CD14-positive monocyte (primary cell): ENCODE results near the gene APOL4. TPM values are rescaled to one million over a fixed set of nuclear protein-coding genes. Genes with fewer than 3 reads are reported as not detected.
A peak's percentile ranks its signal among the peaks of the same experiment; 100 is the strongest.

Source experiments
- DNase-seq, 3 donors: peaks; one replicate each; pipeline ENCODE4 v3.0.0-alpha.2; 2011 to 2022
- H2AFZ ChIP-seq: 2 replicates; pipeline ENCODE4 v1.6.0; 2012; ENCODE audit warnings: mild to moderate bottlenecking, low read depth, low read length, inconsistent platforms; ENCODE audit not compliant: insufficient read depth, poor library complexity, severe bottlenecking
- H3K27ac ChIP-seq, 2 donors: 1 replicate in 1 of 2; 2 replicates in 1 of 2; pipeline ENCODE4 v1.5.1; 2012 to 2013; ENCODE audit warnings: low read length in 2 of 2, control low read depth in 1 of 2, inconsistent platforms in 1 of 2, low read depth in 1 of 2, mild to moderate bottlenecking in 1 of 2
- H3K27me3 ChIP-seq, 2 donors: one replicate each; pipeline versions ENCODE4 v1.6.0 to v1.6.1; 2011 to 2013; ENCODE audit warnings: low read length in 2 of 2; ENCODE audit not compliant: control insufficient read depth in 2 of 2, insufficient read depth in 2 of 2
- H3K36me3 ChIP-seq, 2 donors: replicated peaks in 1 of 2; 1 replicate in 1 of 2; 2 replicates in 1 of 2; pipeline versions ENCODE4 v1.5.1 to v1.6.1; 2012 to 2013; ENCODE audit warnings: low read length in 2 of 2, control low read depth in 1 of 2, inconsistent platforms in 1 of 2, mild to moderate bottlenecking in 1 of 2; ENCODE audit not compliant: insufficient read depth in 2 of 2, control insufficient read depth in 1 of 2
- H3K4me1 ChIP-seq, 2 donors: 1 replicate in 1 of 2; 2 replicates in 1 of 2; pipeline versions ENCODE4 v1.5.1 to v1.6.1; 2012 to 2013; ENCODE audit warnings: low read length in 2 of 2, control low read depth in 1 of 2, inconsistent platforms in 1 of 2, mild to moderate bottlenecking in 1 of 2, moderate library complexity in 1 of 2; ENCODE audit not compliant: insufficient read depth in 2 of 2, control insufficient read depth in 1 of 2
- H3K4me2 ChIP-seq: replicated peaks from 2 replicates; pipeline ENCODE3; 2012; ENCODE audit warnings: low read length, moderate library complexity, mild to moderate bottlenecking; ENCODE audit not compliant: poor library complexity, severe bottlenecking; ENCODE audit errors: extremely low read depth
- H3K4me3 ChIP-seq, 3 experiments: fragments of 200-600 bp in 1 of 3; sonication (generic) in 1 of 3; replicated peaks in 1 of 3; 1 replicate in 2 of 3; 2 replicates in 1 of 3; pipeline ENCODE4 v1.5.1; 2011 to 2013; ENCODE audit warnings: low read length in 3 of 3, mild to moderate bottlenecking in 3 of 3, control low read depth in 2 of 3, low read depth in 2 of 3, inconsistent platforms in 1 of 3, moderate library complexity in 1 of 3
- H3K79me2 ChIP-seq: 2 replicates; pipeline ENCODE4 v1.6.0; 2012; ENCODE audit warnings: mild to moderate bottlenecking, control low read depth, inconsistent platforms, low read length, moderate library complexity; ENCODE audit not compliant: insufficient read depth
- H3K9ac ChIP-seq: 2 replicates; pipeline ENCODE4 v1.6.0; 2017; ENCODE audit warnings: low read length, mild to moderate bottlenecking; ENCODE audit not compliant: insufficient read depth, poor library complexity, severe bottlenecking
- H3K9me3 ChIP-seq, 2 donors: replicated peaks in 1 of 2; 1 replicate in 1 of 2; 2 replicates in 1 of 2; pipeline versions ENCODE4 v1.5.1 to v1.6.1; 2012 to 2013; ENCODE audit warnings: low read length in 2 of 2, control low read depth in 1 of 2; ENCODE audit not compliant: control insufficient read depth in 1 of 2, insufficient read depth in 1 of 2
- H4K20me1 ChIP-seq: 2 replicates; pipeline ENCODE4 v1.6.0; 2012; ENCODE audit warnings: mild to moderate bottlenecking, low read length, control low read depth, moderate library complexity; ENCODE audit not compliant: insufficient read depth
- H3K27ac Mint-ChIP-seq, 7 donors: one replicate each; pipeline ENCODE4 v1.8.0; 2020; ENCODE audit warnings: mild to moderate bottlenecking in 7 of 7, mixed read lengths in 7 of 7, moderate library complexity in 6 of 7, inconsistent platforms in 2 of 7
- H3K27me3 Mint-ChIP-seq, 3 donors: one replicate each; pipeline ENCODE4 v1.8.0; 2021 to 2022; ENCODE audit warnings: low read depth in 3 of 3, mild to moderate bottlenecking in 3 of 3, mixed read lengths in 3 of 3, moderate library complexity in 3 of 3, inconsistent platforms in 1 of 3
- H3K36me3 Mint-ChIP-seq, 2 donors: one replicate each; pipeline ENCODE4 v1.8.0; 2020; ENCODE audit warnings: mixed read lengths in 2 of 2, inconsistent platforms in 1 of 2, mild to moderate bottlenecking in 1 of 2
- H3K4me1 Mint-ChIP-seq: one replicate; pipeline ENCODE4 v1.8.0; 2020; ENCODE audit warnings: mild to moderate bottlenecking, mixed read lengths
- H3K4me3 Mint-ChIP-seq, 2 donors: one replicate each; pipeline ENCODE4 v1.8.0; 2020; ENCODE audit warnings: mild to moderate bottlenecking in 2 of 2, mixed read lengths in 2 of 2, moderate library complexity in 1 of 2
- H3K9me3 Mint-ChIP-seq, 7 donors: one replicate each; pipeline ENCODE4 v1.8.0; 2020 to 2022; ENCODE audit warnings: mixed read lengths in 7 of 7, mild to moderate bottlenecking in 6 of 7, moderate library complexity in 6 of 7, inconsistent platforms in 2 of 7
- CTCF ChIP-seq: fragments of 200-600 bp; IDR thresholded peaks from one replicate; pipeline ENCODE4 v1.8.0; 2022; ENCODE audit warnings: antibody characterized with exemption, mild to moderate bottlenecking
- WGBS: methylation state at CpG from one replicate; pipeline ENCODE4 v1.1.5; 2013; ENCODE audit warnings: missing lambda C conversion rate; ENCODE audit not compliant: insufficient coverage; 5-methylcytosine and 5-hydroxymethylcytosine counted together
- intact Hi-C, 2 donors: fragments of 100-400 bp; cut with micrococcal nuclease; formaldehyde crosslinking; loops; one replicate each; pipeline versions ENCODE4 v1.15.0 to v1.15.1; 2023
- polyA plus RNA-seq, 3 donors: library from polyadenylated mRNA; depleted of rRNA in 1 of 3; unstranded in 2 of 3; stranded (reverse) in 1 of 3; fragments of 300-500 nt in 2 of 3; fragments of >200 nt in 1 of 3; fragmentation: Illumina TruSeq in 2 of 3; gene quantifications; 1 replicate in 2 of 3; 2 replicates in 1 of 3; pipeline ENCODE4 v1.2.3, GENCODE V29; 2012 to 2021

Gene APOL4
- polyA plus RNA-seq, 3 donors = 0.51 to 1.4 (median 0.71) TPM

GRCh38 chr22:36227806-36228205 lies 26.2 kb upstream of the APOL4 start:
- Mint-ChIP-seq H3K36me3 (peaks cover 73 to 80% of the 10 kb centered on the region in 2 donors), H3K9me3 (no peaks in the 10 kb centered on the region), H3K4me1 (peaks cover under 1% of the 10 kb centered on the region), H3K4me3 (no peak overlapping the region), H3K27me3 (peaks cover 0 to 2% (median 0%) of the 10 kb centered on the region in 3 donors), H3K27ac (peak overlapping the region in 1 of 7 donors; percentile 8)
- no peak overlapping the region for H3K27ac ChIP-seq
- H3K9ac ChIP-seq = no peak overlapping the region
- H3K27me3 ChIP-seq = no peaks in the 10 kb centered on the region
- intact Hi-C loops = no loop called here
- H3K4me1 ChIP-seq = peaks cover 0 to under 1% of the 10 kb centered on the region in 2 donors
- H3K9me3 ChIP-seq = no peaks in the 10 kb centered on the region
- H3K4me2 ChIP-seq = no peak overlapping the region
- no peak for DNase-seq
- peaks cover 17% of the 10 kb centered on the region for H4K20me1 ChIP-seq
- no peak for TF ChIP-seq CTCF
- H3K79me2 ChIP-seq = no peaks in the 10 kb centered on the region
- WGBS = 96% methylated on average over 6 of the region's 8 CpGs
- H3K4me3 ChIP-seq = no peak overlapping the region
- H2AFZ ChIP-seq = no peak overlapping the region
- peaks cover 49 to 68% of the 10 kb centered on the region in 2 donors for H3K36me3 ChIP-seq

- Mint-ChIP-seq H3K27me3 (peaks cover 0 to 2% (median 2%) of the 10 kb centered on the region in 3 donors), H3K27ac (peak overlapping the region in 1 of 7 donors; percentile 53), H3K4me3 (no peak overlapping the region), H3K36me3 (peaks cover 69 to 76% of the 10 kb centered on the region in 2 donors), H3K4me1 (no peaks in the 10 kb centered on the region), H3K9me3 (no peaks in the 10 kb centered on the region)
- Histone ChIP-seq H2AFZ (no peak overlapping the region), H3K4me3 (no peak overlapping the region), H3K9ac (no peak overlapping the region), H3K36me3 (peaks cover 45 to 64% of the 10 kb centered on the region in 2 donors), H3K27me3 (no peaks in the 10 kb centered on the region), H3K27ac (no peak overlapping the region), H4K20me1 (peaks cover 13% of the 10 kb centered on the region), H3K4me2 (no peak overlapping the region), H3K79me2 (no peaks in the 10 kb centered on the region), H3K4me1 (no peaks in the 10 kb centered on the region), H3K9me3 (no peaks in the 10 kb centered on the region)
- DNase-seq = no peak
- TF ChIP-seq CTCF = no peak
- WGBS = 87% methylated on average over 8 of the region's 9 CpGs
- intact Hi-C loops = no loop called here
Measured at GRCh38 chr22:36227396-36227795, 25.8 kb upstream of the APOL4 start.
